HUES64 (cell line): Measurements from ENCODE around the gene SCN8A.
A peak's percentile ranks its signal among the peaks of the same experiment; 100 is the strongest.

Experiments used
- H3K27ac ChIP-seq: 2 replicates; pipeline ENCODE4 v1.7.0; 2013; ENCODE audit warnings: low read depth, low read length, inconsistent platforms
- H3K27me3 ChIP-seq: 2 replicates; pipeline ENCODE4 v1.6.1; 2013; ENCODE audit warnings: mild to moderate bottlenecking, low read length; ENCODE audit not compliant: insufficient read depth
- H3K36me3 ChIP-seq: 2 replicates; pipeline ENCODE4 v1.6.1; 2013; ENCODE audit warnings: mild to moderate bottlenecking, low read length; ENCODE audit not compliant: insufficient read depth
- H3K4me1 ChIP-seq: 2 replicates; pipeline ENCODE4 v1.6.1; 2013; ENCODE audit warnings: mild to moderate bottlenecking, low read length, moderate library complexity; ENCODE audit not compliant: insufficient read depth
- H3K4me3 ChIP-seq: 2 replicates; pipeline ENCODE4 v1.5.1; 2013; ENCODE audit warnings: mild to moderate bottlenecking, low read length, moderate library complexity
- H3K9ac ChIP-seq: 2 replicates; pipeline ENCODE4 v1.6.1; 2013; ENCODE audit warnings: mild to moderate bottlenecking, low read depth, low read length
- H3K9me3 ChIP-seq: 2 replicates; pipeline ENCODE4 v1.6.1; 2013; ENCODE audit warnings: low read depth, low read length; ENCODE audit not compliant: insufficient read depth
- WGBS: fragments of 150-250, 120-280 bp; methylation state at CpG from one replicate; pipeline ENCODE4 v1.1.7; 2013; ENCODE audit warnings: missing lambda C conversion rate; 5-methylcytosine and 5-hydroxymethylcytosine counted together

Gene SCN8A

GRCh38 chr12:51836041-51836826 is 245.2 kb downstream of the SCN8A start:
- no peaks in the 10 kb centered on the region for H3K27me3 ChIP-seq
- H3K36me3 ChIP-seq, result no peaks in the 10 kb centered on the region
- H3K4me3 ChIP-seq, result no peak overlapping the region
- no peak overlapping the region for H3K9ac ChIP-seq
- peaks cover 59% of the 10 kb centered on the region for H3K4me1 ChIP-seq
- WGBS, result 34% methylated on average over 11 of the region's 13 CpGs
- H3K27ac ChIP-seq, result peak overlapping the region; percentile 29; the same call in 1 of the 2 replicates
- H3K9me3 ChIP-seq, result no peaks in the 10 kb centered on the region

GRCh38 chr12:51836827-51837173 is 245.8 kb downstream of the SCN8A start:
- Histone ChIP-seq H3K27me3 (no peaks in the 10 kb centered on the region), H3K36me3 (no peaks in the 10 kb centered on the region), H3K9me3 (no peaks in the 10 kb centered on the region), H3K27ac (0 out of 2 replicates have a peak overlapping the region, but pooled peaks have one; percentile 24), H3K9ac (no peak overlapping the region), H3K4me3 (no peak overlapping the region), H3K4me1 (peaks cover 59% of the 10 kb centered on the region)
- WGBS, result 28% methylated on average over 6 of the region's 6 CpGs

GRCh38 chr12:51837286-51837685 is 246.3 kb downstream of the SCN8A start:
- Histone ChIP-seq H3K36me3 (no peaks in the 10 kb centered on the region), H3K4me3 (no peak overlapping the region), H3K9me3 (no peaks in the 10 kb centered on the region), H3K9ac (0 out of 2 replicates have a peak overlapping the region, but pooled peaks have one; percentile 22), H3K27ac (peak overlapping the region; percentile 24; the same call in 1 of the 2 replicates), H3K27me3 (no peaks in the 10 kb centered on the region), H3K4me1 (peaks cover 63% of the 10 kb centered on the region)
- WGBS, result 51% methylated on average over 7 of the region's 7 CpGs

GRCh38 chr12:51838036-51838435 is 247.0 kb downstream of the SCN8A start:
- WGBS, result 64% methylated on average over 2 of the region's 4 CpGs
- Histone ChIP-seq H3K9ac (no peak overlapping the region), H3K27me3 (no peaks in the 10 kb centered on the region), H3K4me3 (no peak overlapping the region), H3K36me3 (no peaks in the 10 kb centered on the region), H3K27ac (peak overlapping the region; percentile 19; the same call in 1 of the 2 replicates), H3K4me1 (peaks cover 58% of the 10 kb centered on the region), H3K9me3 (no peaks in the 10 kb centered on the region)

- Histone ChIP-seq H3K36me3 (no peaks in the 10 kb centered on the region), H3K4me1 (peaks cover 58% of the 10 kb centered on the region), H3K27ac (no peak overlapping the region), H3K27me3 (no peaks in the 10 kb centered on the region; the same call in 1 of the 2 replicates), H3K4me3 (no peak overlapping the region), H3K9me3 (no peaks in the 10 kb centered on the region), H3K9ac (no peak overlapping the region)
- WGBS, result 83% methylated on average over 4 of the region's 4 CpGs
Observed at GRCh38 chr12:51838762-51839161, 247.7 kb downstream of the SCN8A start.

GRCh38 chr12:51839310-51839947 is 248.4 kb downstream of the SCN8A start:
- 80% methylated on average over 5 of the region's 5 CpGs for WGBS
- H3K27ac ChIP-seq, result no peak overlapping the region
- no peak overlapping the region for H3K9ac ChIP-seq
- peaks cover 58% of the 10 kb centered on the region for H3K4me1 ChIP-seq
- H3K27me3 ChIP-seq, result no peaks in the 10 kb centered on the region; the same call in 1 of the 2 replicates
- H3K4me3 ChIP-seq, result no peak overlapping the region
- H3K9me3 ChIP-seq, result no peaks in the 10 kb centered on the region
- H3K36me3 ChIP-seq, result no peaks in the 10 kb centered on the region

- no peak overlapping the region for H3K4me3 ChIP-seq
Observed at GRCh38 chr12:51840966-51841365, 249.9 kb downstream of the SCN8A start.

GRCh38 chr12:51841727-51842126 is 250.7 kb downstream of the SCN8A start:
- no peak overlapping the region for H3K4me3 ChIP-seq
- no peak overlapping the region for H3K27ac ChIP-seq
- H3K9me3 ChIP-seq, result no peaks in the 10 kb centered on the region
- 55% methylated on average over 6 of the region's 6 CpGs for WGBS
- H3K27me3 ChIP-seq, result peaks cover 8% of the 10 kb centered on the region
- H3K4me1 ChIP-seq, result peaks cover 61% of the 10 kb centered on the region
- peaks cover 4% of the 10 kb centered on the region; the same call in 1 of the 2 replicates for H3K36me3 ChIP-seq
- H3K9ac ChIP-seq, result no peak overlapping the region

More at GRCh38 chr12:51840966-51841365, 249.9 kb downstream of the SCN8A start:
- Histone ChIP-seq H3K9me3 (no peaks in the 10 kb centered on the region), H3K9ac (no peak overlapping the region), H3K27me3 (peaks cover under 1% of the 10 kb centered on the region; the same call in 1 of the 2 replicates), H3K4me1 (peaks cover 61% of the 10 kb centered on the region), H3K27ac (no peak overlapping the region), H3K36me3 (peaks cover 4% of the 10 kb centered on the region; the same call in 1 of the 2 replicates)
- 82% methylated on average over 6 of the region's 6 CpGs for WGBS

GRCh38 chr12:51844854-51845253 is 253.8 kb downstream of the SCN8A start:
- H3K27me3 ChIP-seq, result peaks cover 19% of the 10 kb centered on the region
- WGBS, result 90% methylated on average over 4 of the region's 4 CpGs
- peaks cover 4% of the 10 kb centered on the region; the same call in 1 of the 2 replicates for H3K36me3 ChIP-seq
- H3K27ac ChIP-seq, result no peak overlapping the region
- H3K9me3 ChIP-seq, result no peaks in the 10 kb centered on the region
- no peak overlapping the region for H3K4me3 ChIP-seq
- no peak overlapping the region for H3K9ac ChIP-seq
- peaks cover 40% of the 10 kb centered on the region for H3K4me1 ChIP-seq

GRCh38 chr12:51845482-51845881 is 254.4 kb downstream of the SCN8A start:
- Histone ChIP-seq H3K4me3 (no peak overlapping the region), H3K9me3 (no peaks in the 10 kb centered on the region), H3K4me1 (peaks cover 43% of the 10 kb centered on the region), H3K9ac (no peak overlapping the region), H3K27ac (no peak overlapping the region), H3K36me3 (peaks cover 4% of the 10 kb centered on the region; the same call in 1 of the 2 replicates), H3K27me3 (peaks cover 25% of the 10 kb centered on the region)
- WGBS, result 75% methylated on average over 7 of the region's 7 CpGs

- Histone ChIP-seq H3K9me3 (no peaks in the 10 kb centered on the region), H3K27ac (no peak overlapping the region), H3K9ac (no peak overlapping the region), H3K4me1 (peaks cover 37% of the 10 kb centered on the region), H3K27me3 (peaks cover 33% of the 10 kb centered on the region), H3K36me3 (peaks cover 4% of the 10 kb centered on the region; the same call in 1 of the 2 replicates), H3K4me3 (peak overlapping the region; percentile 85)
- 52% methylated on average over 15 of the region's 15 CpGs for WGBS
Observed at GRCh38 chr12:51846271-51846691, 255.2 kb downstream of the SCN8A start.
